Breast epithelium (tissue), 4 donors: ENCODE measurements around the gene CLDN4. TPM values are rescaled to one million over a fixed set of nuclear protein-coding genes. Genes with fewer than 3 reads are reported as not detected.
A peak's percentile ranks its signal among the peaks of the same experiment; 100 is the strongest.
"Not testable (repeated sequence)": the region's sequence is repeated elsewhere in the genome, so short reads cannot be mapped to it uniquely, and the experiment has no call there.

Source experiments
- DNase-seq, 2 donors: peaks; one replicate each; pipeline ENCODE4 v3.0.0-alpha.2; 2019; ENCODE audit warnings: low spot score in 2 of 2
- H3K27ac ChIP-seq, 2 donors: fragments of 200-600 bp; sonication (generic) in 1 of 2; one replicate each; pipeline ENCODE4 v1.5.1; 2016 to 2019; ENCODE audit warnings: mild to moderate bottlenecking in 1 of 2
- H3K27me3 ChIP-seq, 2 donors: fragments of 200-600 bp; sonication (generic) in 1 of 2; one replicate each; pipeline versions ENCODE4 v1.5.1 to v1.6.0; 2017 to 2019; ENCODE audit warnings: control low read depth in 1 of 2, mild to moderate bottlenecking in 1 of 2
- H3K36me3 ChIP-seq: fragments of 200-600 bp; one replicate; pipeline ENCODE4 v1.5.1; 2019
- H3K4me1 ChIP-seq, 2 donors: fragments of 200-600 bp; sonication (generic); one replicate each; pipeline ENCODE4 v1.5.1; 2016 to 2019; ENCODE audit warnings: control low read depth in 1 of 2
- H3K4me3 ChIP-seq, 3 donors: fragments of 200-600 bp; sonication (generic); 1 replicate in 2 of 3; 2 replicates in 1 of 3; pipeline ENCODE4 v1.5.1; 2016 to 2019; ENCODE audit warnings: mild to moderate bottlenecking in 3 of 3, moderate library complexity in 2 of 3
- H3K9me3 ChIP-seq, 2 donors: fragments of 200-600 bp; sonication (generic) in 1 of 2; one replicate each; pipeline ENCODE4 v1.5.1; 2016 to 2019; ENCODE audit warnings: control low read depth in 1 of 2
- POLR2A ChIP-seq: fragments of 450-650 bp; IDR thresholded peaks from one replicate; pipeline ENCODE4 v1.6.1; 2016; ENCODE audit warnings: antibody characterized with exemption, mild to moderate bottlenecking, moderate library complexity
- POLR2AphosphoS5 ChIP-seq, 3 donors: sonication (generic); formaldehyde crosslinking; IDR thresholded peaks; one replicate each; pipeline ENCODE4 v1.6.1; 2017; ENCODE audit warnings: antibody characterized with exemption in 3 of 3
- intact Hi-C: fragments of 100-400 bp; cut with DNase I; formaldehyde crosslinking; loops from one replicate; pipeline ENCODE4 v1.15.1; 2023; ENCODE audit warnings: low total_unique reads
- total RNA-seq, 3 donors: library from RNA; depleted of rRNA; stranded (reverse); fragments of >200 nt; gene quantifications; one replicate each; pipeline ENCODE4 v1.1.0, GENCODE V29; 2016
- TF ChIP-seq, protein P1 (sequence below), 3 donors: fragments of 450-650 bp; IDR thresholded peaks; one replicate each; pipeline ENCODE4 v1.5.1; 2016 to 2017; ENCODE audit warnings: antibody characterized with exemption in 3 of 3, mild to moderate bottlenecking in 3 of 3, moderate library complexity in 3 of 3

CLDN4 gene
- total RNA-seq, 3 donors from 2014 or later: 3.8 to 379 (median 143) TPM

DNA sequence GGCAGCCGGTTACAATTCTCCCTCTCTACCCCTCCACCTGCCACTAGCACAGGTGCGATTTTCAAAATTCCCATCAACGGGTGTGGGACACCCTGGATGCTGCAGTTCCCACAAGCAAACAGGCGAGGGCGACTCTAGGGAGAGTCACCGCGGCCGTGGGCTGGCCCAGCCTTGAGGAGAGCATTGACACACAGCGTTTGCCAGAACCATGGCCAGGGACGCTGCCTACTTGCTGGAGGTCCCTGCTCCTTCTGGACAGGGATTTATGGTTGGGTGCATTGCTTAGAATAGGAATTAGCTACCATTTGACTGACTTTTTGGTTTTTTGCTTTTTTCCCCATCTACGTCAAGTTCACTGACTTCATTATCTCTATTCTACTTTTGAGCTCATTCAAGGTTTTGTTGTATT lies 19.0 kb upstream of the CLDN4 start:
- Histone ChIP-seq H3K4me1 (no peaks in the 10 kb centered on the region), H3K27me3 (no peaks in the 10 kb centered on the region), H3K4me3 (no peak overlapping the region), H3K36me3 (no peaks in the 10 kb centered on the region), H3K27ac (no peak overlapping the region), H3K9me3 (peaks cover 0 to 9% of the 10 kb centered on the region in 2 donors)
- intact Hi-C loops: loop anchor here (2.0 kb wide), 1 partner anchor 35 kb away; no protein-coding TSS in a partner anchor
- DNase-seq: peak; percentile 37 to 82
- no peak for TF ChIP-seq POLR2A
- TF ChIP-seq POLR2AphosphoS5 (IDR thresholded peaks at IDR 0.05): peak in 2 of 3 donors; percentile 35 to 40
- TF ChIP-seq, protein P1, sequence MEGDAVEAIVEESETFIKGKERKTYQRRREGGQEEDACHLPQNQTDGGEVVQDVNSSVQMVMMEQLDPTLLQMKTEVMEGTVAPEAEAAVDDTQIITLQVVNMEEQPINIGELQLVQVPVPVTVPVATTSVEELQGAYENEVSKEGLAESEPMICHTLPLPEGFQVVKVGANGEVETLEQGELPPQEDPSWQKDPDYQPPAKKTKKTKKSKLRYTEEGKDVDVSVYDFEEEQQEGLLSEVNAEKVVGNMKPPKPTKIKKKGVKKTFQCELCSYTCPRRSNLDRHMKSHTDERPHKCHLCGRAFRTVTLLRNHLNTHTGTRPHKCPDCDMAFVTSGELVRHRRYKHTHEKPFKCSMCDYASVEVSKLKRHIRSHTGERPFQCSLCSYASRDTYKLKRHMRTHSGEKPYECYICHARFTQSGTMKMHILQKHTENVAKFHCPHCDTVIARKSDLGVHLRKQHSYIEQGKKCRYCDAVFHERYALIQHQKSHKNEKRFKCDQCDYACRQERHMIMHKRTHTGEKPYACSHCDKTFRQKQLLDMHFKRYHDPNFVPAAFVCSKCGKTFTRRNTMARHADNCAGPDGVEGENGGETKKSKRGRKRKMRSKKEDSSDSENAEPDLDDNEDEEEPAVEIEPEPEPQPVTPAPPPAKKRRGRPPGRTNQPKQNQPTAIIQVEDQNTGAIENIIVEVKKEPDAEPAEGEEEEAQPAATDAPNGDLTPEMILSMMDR (IDR thresholded peaks at IDR 0.05): peak; percentile 38 to 80 (median 70)

DNA sequence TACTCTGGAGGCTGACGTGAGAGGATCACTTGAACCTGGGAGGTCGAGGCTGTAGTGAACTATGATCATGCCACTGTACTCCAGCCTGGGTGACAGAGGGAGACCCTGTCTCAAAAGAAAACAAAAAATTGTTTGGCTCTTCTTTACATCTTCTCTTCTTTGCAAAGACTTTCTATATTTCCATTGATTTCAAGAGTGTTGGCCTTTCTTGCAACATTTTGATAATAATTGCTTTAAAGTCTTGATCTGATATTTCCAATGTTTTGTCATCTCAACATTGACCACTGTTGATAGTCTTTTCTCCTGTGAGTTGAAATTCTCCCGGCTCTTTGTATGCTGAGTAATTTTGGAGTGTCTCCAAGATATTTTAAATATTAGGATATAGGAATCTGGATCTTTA lies 17.8 kb upstream of the CLDN4 start:
- DNase-seq: no peak

DNA sequence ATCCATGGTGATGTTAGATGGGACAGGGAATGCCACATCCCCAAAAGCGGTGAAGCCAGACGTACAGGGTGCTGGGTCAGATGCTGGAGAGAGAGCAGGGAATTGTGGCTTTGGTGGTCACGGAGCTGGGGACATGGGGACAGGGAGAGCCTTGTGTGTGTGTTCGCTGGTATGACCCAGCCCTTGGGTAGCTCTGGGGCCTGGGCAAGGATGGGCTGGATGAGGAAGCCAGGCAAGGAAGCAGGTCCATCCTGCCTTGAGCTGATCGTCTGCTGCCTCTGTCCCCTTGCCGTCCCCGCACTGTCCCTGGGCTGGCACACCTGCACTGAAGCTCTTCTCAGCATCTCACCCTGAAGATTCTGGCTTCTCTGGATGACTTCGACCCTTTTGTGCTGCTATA lies 15.4 kb upstream of the CLDN4 start:
- Histone ChIP-seq H3K9me3 (peaks cover 0 to 9% of the 10 kb centered on the region in 2 donors), H3K27me3 (no peaks in the 10 kb centered on the region), H3K36me3 (no peaks in the 10 kb centered on the region), H3K4me1 (no peaks in the 10 kb centered on the region), H3K27ac (no peak overlapping the region), H3K4me3 (no peak overlapping the region)
- no peak for DNase-seq
- intact Hi-C loops: no loop called here
- TF ChIP-seq, protein P1 (IDR thresholded peaks at IDR 0.05): no peak

More for the DNA sequence above, 17.8 kb upstream of the CLDN4 start:
- Histone ChIP-seq H3K4me3 (no peak overlapping the region), H3K27me3 (no peaks in the 10 kb centered on the region), H3K27ac (no peak overlapping the region), H3K4me1 (no peaks in the 10 kb centered on the region), H3K9me3 (peaks cover 0 to 9% of the 10 kb centered on the region in 2 donors), H3K36me3 (no peaks in the 10 kb centered on the region)
- intact Hi-C loops: no loop called here
- TF ChIP-seq POLR2AphosphoS5 (IDR thresholded peaks at IDR 0.05) (no peak), POLR2A (no peak)
- TF ChIP-seq, protein P1 (IDR thresholded peaks at IDR 0.05): no peak

DNA sequence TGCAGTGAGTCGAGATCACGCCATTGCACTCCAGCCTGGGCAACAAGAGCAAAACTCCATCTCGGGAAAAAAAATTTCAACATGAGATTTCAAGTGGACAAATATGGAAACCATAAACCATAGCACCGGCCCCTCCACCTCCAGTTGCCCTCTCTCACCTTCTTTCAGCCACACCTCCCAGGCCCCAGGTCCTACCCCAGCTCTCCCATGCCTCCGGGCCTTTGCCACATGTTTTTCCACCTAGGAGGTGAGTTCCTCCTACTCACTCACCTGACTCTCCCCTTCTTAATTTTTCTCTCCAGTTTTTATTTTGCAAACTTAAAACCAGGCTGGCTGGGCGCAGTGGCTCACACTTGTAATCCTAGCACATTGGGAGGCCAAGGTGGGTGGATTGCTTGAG lies 13.7 kb upstream of the CLDN4 start:
- peaks cover 0 to 9% of the 10 kb centered on the region in 2 donors for H3K9me3 ChIP-seq
- no peak for DNase-seq
- H3K4me1 ChIP-seq: no peaks in the 10 kb centered on the region
- intact Hi-C loops: no loop called here
- no peak overlapping the region for H3K4me3 ChIP-seq
- no peaks in the 10 kb centered on the region for H3K27me3 ChIP-seq
- H3K36me3 ChIP-seq: no peaks in the 10 kb centered on the region
- TF ChIP-seq POLR2A: no peak
- no peak for TF ChIP-seq POLR2AphosphoS5 (IDR thresholded peaks at IDR 0.05)
- TF ChIP-seq, protein P1 (IDR thresholded peaks at IDR 0.05): no peak
- no peak overlapping the region for H3K27ac ChIP-seq

DNA sequence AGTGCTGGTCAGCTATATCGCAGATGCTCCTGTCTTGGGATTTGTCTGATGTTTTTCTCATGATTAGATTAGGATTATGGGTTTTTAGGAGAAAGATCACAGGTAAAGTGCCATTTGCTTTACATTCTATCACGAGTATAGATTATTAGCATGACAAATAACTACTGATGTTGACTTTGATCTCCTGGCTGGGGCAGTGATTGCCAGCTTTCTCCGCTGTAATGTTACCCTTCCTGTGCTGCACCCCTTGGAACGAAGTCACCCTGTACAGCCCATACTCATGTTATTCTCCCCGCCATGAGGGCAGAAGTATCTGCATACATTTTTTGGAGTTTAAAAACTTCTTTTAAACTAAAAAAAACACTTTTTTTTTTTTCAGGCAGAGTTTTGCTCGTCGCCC lies 10.8 kb upstream of the CLDN4 start:
- Histone ChIP-seq H3K4me3 (no peak overlapping the region), H3K36me3 (no peaks in the 10 kb centered on the region), H3K4me1 (peaks cover 0 to 3% of the 10 kb centered on the region in 2 donors), H3K27ac (no peak overlapping the region), H3K9me3 (no peaks in the 10 kb centered on the region), H3K27me3 (no peaks in the 10 kb centered on the region)
- intact Hi-C loops: no loop called here
- no peak for TF ChIP-seq POLR2AphosphoS5 (IDR thresholded peaks at IDR 0.05)
- TF ChIP-seq, protein P1 (IDR thresholded peaks at IDR 0.05): no peak
- no peak for TF ChIP-seq POLR2A
- DNase-seq: no peak

DNA sequence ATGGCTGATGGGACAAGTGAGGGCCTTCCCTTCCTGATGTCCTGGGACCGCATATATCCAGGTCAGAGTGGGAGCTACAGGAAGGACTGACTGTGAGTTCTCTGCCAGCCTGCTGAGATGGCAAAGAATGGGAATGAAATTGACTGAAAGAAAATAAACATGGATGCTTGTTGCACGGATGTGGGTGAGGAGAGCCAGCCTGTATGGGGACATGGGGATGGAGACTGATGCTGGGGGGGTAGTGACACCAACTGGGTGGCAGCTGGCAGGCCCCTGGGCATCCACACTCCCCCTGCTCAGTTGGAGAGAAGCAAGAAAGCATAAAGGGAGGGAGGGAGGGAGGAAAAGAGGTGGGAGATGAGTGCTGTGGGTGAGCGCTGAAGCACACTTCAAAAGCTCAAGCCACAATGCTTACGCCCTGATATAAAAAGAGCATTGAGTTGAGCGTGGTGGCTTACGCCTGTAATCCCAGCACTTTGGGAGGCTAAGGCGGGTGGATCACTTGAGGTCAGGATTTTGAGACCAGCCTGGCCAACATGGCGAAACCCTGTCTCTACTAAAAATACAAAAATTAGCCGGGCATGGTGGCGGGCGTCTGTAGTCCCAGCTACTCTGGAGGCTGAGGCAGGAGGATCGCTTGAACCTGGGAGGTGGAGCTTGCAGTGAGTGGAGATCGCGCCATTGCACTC lies 9.1 kb upstream of the CLDN4 start:
- H3K9me3 ChIP-seq, H3K4me1 ChIP-seq, intact Hi-C loops, H3K36me3 ChIP-seq, H3K4me3 ChIP-seq, H3K27me3 ChIP-seq: not testable (repeated sequence)
- DNase-seq: peak in 1 of 2 donors; percentile 28
- H3K27ac ChIP-seq: peak overlapping the region in 1 of 2 donors; percentile 95
